Amniotic epithelial cell (primary cell): ENCODE data around the gene SLC44A1.

Source experiments
- DNase-seq: peaks from one replicate; pipeline ENCODE4 v3.0.0-alpha.2; 2010; ENCODE audit warnings: low read depth

SLC44A1 gene

GRCh38 chr9:105244003-105244733 is at the start of gene SLC44A1:
SLC44A1 (plus strand) TSS chr9:105244651; CDS start chr9:105244869, 218 bp downstream.
- peak; percentile 93 for DNase-seq

DNA sequence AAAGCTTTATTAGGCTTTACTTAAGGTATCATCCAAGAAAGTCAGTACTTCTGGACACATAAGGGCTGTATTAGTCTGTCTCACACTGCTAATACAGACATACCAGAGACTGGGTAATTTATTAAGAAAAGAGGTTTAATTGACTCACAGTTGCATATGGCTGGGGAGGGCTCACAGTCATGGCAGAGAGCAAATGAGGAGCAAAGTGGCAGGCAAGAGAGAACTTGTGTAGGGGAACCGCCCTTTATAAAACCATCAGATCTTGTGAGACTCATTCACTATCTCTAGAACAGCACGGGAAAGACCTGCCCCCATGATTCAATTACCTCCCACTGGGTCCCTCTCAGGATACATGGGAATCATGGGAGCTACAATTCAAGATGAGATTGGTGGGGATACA is 49.2 kb upstream of the SLC44A1 start:
- no peak for DNase-seq

DNA sequence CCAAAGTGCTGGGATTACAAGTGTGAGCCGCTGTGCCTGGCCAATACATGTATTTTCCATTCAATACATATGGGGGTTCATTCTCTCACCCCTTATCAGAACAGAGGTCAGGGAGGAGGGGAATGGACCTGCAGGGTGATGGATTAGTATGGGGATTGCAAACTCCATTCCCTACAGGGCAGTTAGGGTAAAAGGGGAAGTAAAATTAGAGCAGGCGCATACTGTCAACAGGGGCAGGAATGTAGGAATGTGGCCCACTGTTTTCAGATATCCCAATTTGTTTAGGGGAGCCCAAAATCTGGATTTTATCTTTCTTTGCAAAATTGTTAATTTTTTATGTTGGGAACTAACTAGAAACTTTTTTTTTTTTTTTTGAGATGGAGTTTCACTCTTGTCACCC is 46.4 kb upstream of the SLC44A1 start:
- no peak for DNase-seq

DNA sequence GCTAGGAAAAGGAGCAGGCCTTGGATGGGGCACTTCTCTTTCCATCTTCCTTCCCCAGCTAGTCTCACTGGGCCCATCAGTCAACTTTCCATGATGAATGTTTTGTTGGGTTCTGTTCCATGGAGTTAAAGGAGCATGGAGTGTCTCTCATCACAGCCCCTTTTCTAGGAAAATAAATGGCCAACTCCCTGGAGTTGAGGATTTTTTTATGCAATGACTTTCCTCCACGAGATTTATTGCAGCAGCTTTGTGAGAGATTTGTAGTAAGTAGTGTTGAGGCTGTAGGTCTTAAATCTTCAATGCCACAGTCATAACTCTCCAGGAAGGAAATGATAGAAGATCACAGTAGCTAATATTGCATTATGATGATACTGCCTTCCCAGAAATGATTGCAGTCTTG is 45.6 kb upstream of the SLC44A1 start:
- peak; percentile 84 for DNase-seq

DNA sequence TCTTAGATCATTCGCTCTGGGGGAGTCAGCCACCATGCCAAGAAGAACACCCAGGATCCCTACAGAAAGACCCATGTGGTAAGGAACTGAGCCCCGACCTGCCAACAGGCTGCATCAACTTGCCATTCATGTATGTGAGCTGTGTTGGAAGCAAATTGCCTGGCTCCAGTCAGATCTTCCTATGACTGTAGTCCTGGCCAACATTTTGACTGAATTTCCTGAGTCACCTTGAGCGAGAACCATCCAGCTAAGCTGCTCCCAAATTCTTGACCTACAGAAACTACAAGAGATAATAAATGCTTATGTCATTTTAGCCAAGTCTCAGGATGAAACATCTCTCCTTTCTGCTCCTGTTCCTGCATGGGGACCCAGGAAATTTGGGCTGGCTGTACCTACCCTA is 40.0 kb upstream of the SLC44A1 start:
- DNase-seq = no peak

DNA sequence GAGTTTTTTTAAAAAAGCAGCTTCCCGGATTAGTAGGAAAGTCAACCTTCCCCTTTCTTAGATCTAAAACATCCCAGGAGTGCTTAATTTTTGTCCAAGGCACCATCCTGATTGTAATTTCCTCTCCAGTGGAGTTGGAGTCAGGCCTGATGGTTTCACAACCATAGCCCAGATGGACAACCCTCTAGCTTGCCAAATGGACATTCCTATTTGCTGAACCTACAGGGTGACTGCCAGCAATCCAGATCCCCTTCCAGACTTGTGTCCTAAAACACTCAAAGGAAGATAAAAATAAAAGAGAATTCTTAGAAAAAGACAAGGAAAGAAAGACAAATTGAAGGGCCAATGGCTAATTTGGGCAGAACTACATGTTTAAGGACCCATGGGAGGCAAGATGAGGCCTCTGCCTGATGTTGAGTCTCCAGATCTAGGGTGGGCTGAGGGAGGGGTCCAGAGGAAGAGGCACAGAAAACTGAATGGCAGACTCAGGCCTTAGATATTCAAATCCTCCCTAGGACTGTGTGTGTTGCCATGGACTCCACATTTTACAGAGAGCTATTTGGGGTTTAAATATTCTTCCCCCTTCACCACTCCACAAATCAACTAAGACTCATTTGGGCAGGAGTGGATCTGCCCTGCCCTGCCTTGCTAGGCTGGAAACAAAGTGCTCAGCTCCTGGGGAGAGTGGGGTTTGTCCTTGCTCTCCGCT is 38.5 kb upstream of the SLC44A1 start:
- peak; percentile 89 for DNase-seq

GRCh38 chr9:105206496-105206820 is 38.0 kb upstream of the SLC44A1 start:
- no peak for DNase-seq

- no peak for DNase-seq
These were observed 37.4 kb upstream of the SLC44A1 start for GRCh38 chr9:105206821-105207699.

GRCh38 chr9:105216440-105217178 is 27.8 kb upstream of the SLC44A1 start:
- peak; percentile 47 for DNase-seq

- DNase-seq = no peak
These were observed 25.8 kb upstream of the SLC44A1 start for GRCh38 chr9:105218673-105219072.

- no peak for DNase-seq
These were observed 25.1 kb upstream of the SLC44A1 start for GRCh38 chr9:105219291-105219805.

DNA sequence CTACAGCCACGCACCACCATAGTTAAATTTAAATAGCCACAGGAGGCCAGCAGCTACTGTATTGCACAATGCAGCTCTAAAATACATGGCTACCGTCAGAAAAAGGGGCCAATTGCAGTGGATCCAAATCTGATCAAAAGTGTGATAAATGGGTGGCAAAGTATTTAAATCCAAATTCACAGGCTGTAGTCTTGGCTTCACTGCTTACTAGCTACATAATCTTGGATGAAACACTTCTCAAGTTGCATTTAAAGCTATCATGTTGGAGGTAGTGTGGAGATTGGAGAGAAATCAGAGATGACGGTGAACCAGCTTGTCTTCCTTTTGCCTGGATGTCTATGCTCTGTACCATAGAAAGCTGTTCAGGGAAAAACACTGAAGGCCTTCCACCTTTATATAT is 24.0 kb upstream of the SLC44A1 start:
- no peak for DNase-seq

- no peak for DNase-seq
These were observed 20.8 kb upstream of the SLC44A1 start for GRCh38 chr9:105223544-105224140.

- DNase-seq = no peak
These were observed 18.4 kb upstream of the SLC44A1 start for GRCh38 chr9:105226055-105226454.

GRCh38 chr9:105232207-105232606 is 12.2 kb upstream of the SLC44A1 start:
- DNase-seq = no peak

- peak; percentile 20 for DNase-seq
These were observed 10.6 kb upstream of the SLC44A1 start for GRCh38 chr9:105233873-105234272.

GRCh38 chr9:105236261-105236660 is 8.2 kb upstream of the SLC44A1 start:
- DNase-seq = no peak

DNA sequence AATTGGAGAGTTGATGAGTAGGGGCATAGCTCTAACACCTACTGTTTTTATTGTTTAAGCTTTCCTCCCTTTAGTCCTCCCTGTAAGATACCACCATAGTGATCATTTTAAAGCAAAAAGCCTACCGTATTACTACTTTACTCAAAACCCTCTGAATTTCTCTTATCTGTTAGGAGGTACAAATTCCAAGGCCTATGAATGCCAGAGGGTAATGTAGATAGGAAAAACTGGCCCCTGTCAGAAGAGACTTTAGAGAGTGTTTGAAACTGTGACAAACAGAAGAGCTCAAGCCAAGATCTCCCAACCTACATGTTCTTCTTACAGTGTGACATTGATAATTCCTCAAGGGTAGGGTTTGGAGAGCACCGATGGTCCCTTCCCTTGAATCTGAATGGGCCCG is 7.2 kb upstream of the SLC44A1 start:
- no peak for DNase-seq

GRCh38 chr9:105238302-105238701 is 6.1 kb upstream of the SLC44A1 start:
- peak; percentile 39 for DNase-seq

- peak; percentile 45 for DNase-seq
These were observed 3.0 kb upstream of the SLC44A1 start for GRCh38 chr9:105241356-105242043.

DNA sequence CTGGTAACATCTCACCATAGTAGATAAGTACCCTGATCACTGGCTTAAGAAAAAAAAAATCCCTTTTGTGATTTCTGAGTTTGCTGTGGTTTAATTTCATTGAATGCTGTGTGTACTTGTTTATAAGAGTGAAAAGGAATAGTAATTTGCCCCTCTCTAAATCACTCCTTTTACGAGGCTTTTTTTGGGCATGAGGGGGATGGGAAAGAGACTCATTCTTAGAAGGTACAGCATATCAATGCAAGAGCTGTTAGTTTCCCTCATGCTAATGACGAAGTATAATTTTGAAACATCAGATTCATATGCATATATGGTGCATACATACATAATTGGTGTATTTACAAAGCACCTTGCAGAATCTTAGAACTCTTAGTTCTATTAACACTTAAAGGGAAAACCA is 2.4 kb upstream of the SLC44A1 start:
- no peak for DNase-seq
